K562 (cell line): ENCODE measurements around the gene PUSL1. TPM values are rescaled to one million over a fixed set of nuclear protein-coding genes. Genes with fewer than 3 reads are reported as not detected.

Experiments used
- ATAC-seq: fragments of 200-7000 bp; cut with Tn5 transposase; 3 replicates; pipeline ENCODE4 v1.9.1; 2020; ENCODE audit warnings: moderate library complexity
- BruUV-seq: library from RNA; stranded (reverse); fragments of 400-500 nt; replicated peaks from 2 replicates; lab custom pipeline; 2021; lab: Mats Ljungman, UMichigan
- CTCF ChIA-PET: fragments of 300-600 bp; formaldehyde crosslinking; extraction: SDS; loops from one replicate; lab custom pipeline; 2021; ENCODE audit warnings: low intra/inter-chr PET ratio; lab: Yijun Ruan, JAX
- POLR2A ChIA-PET: fragments of 300-600, 350-650 bp; sonication (Branson Sonifier 250); formaldehyde crosslinking; extraction: SDS; loops from one replicate; lab custom pipeline; 2021; ENCODE audit warnings: antibody characterized with exemption, inconsistent platforms; lab: Yijun Ruan, JAX
- DNase-seq, 4 experiments: peaks; one replicate each; pipeline versions ENCODE4 v3.0.0 to v3.0.0-alpha.2; 2011 to 2018; ENCODE audit warnings: low spot score in 3 of 4, mixed read lengths in 3 of 4; ENCODE audit errors: extremely low read depth in 1 of 4
- FAIRE-seq: peaks from 2 replicates; lab custom pipeline; 2011; peaks lifted over from hg19 to GRCh38; lab: Jason Lieb, UNC
- H2AFZ ChIP-seq: 2 replicates; pipeline ENCODE4 v1.6.0; 2011; ENCODE audit warnings: low read depth, low read length, control low read depth, inconsistent platforms
- H3K27ac ChIP-seq: fragments of 200-600 bp; 3 replicates; pipeline ENCODE4 v1.8.0; 2011; ENCODE audit warnings: low read depth, mild to moderate bottlenecking, control low read depth, inconsistent platforms, low read length, moderate library complexity, mixed read lengths; ENCODE audit errors: extremely low read depth
- H3K27me3 ChIP-seq, 2 experiments: fragments of 300-600 bp in 1 of 2; 2 replicates in 1 of 2; 3 replicates in 1 of 2; pipeline versions ENCODE4 v1.6.0 to v1.8.0; 2011; ENCODE audit warnings: inconsistent platforms in 2 of 2, low read length in 2 of 2, mild to moderate bottlenecking in 1 of 2, mixed read lengths in 1 of 2, moderate library complexity in 1 of 2; ENCODE audit not compliant: control insufficient read depth in 2 of 2, insufficient read depth in 2 of 2
- H3K36me3 ChIP-seq: fragments of 300-600 bp; 3 replicates; pipeline ENCODE4 v1.8.0; 2011; ENCODE audit warnings: mild to moderate bottlenecking, low read length, inconsistent platforms; ENCODE audit not compliant: control insufficient read depth, insufficient read depth
- H3K4me1 ChIP-seq, 2 experiments: fragments of 200-600 bp in 1 of 2; replicated peaks in 1 of 2; 2 replicates in 1 of 2; 3 replicates in 1 of 2; pipeline versions ENCODE4 v1.5.1 to v1.8.0; 2011; ENCODE audit warnings: inconsistent platforms in 2 of 2, low read length in 2 of 2, mild to moderate bottlenecking in 1 of 2, mixed read lengths in 1 of 2, moderate library complexity in 1 of 2; ENCODE audit not compliant: control insufficient read depth in 2 of 2, insufficient read depth in 2 of 2
- H3K4me2 ChIP-seq: 2 replicates; pipeline ENCODE4 v1.6.1; 2011; ENCODE audit warnings: low read length, control low read depth, inconsistent platforms, mixed read lengths; ENCODE audit not compliant: insufficient read depth
- H3K4me3 ChIP-seq: fragments of 200-600 bp; sonication (generic), shearing (Covaris generic); 2 replicates; pipeline ENCODE4 v1.5.1; 2016; ENCODE audit warnings: control low read depth, inconsistent platforms
- H3K79me2 ChIP-seq: fragments of 200-600 bp; 3 replicates; pipeline ENCODE4 v1.8.0; 2011; ENCODE audit warnings: low read length, inconsistent platforms; ENCODE audit not compliant: control insufficient read depth, insufficient read depth
- H3K9ac ChIP-seq, 2 experiments: 2 replicates each; pipeline versions ENCODE4 v1.6.0 to v1.6.1; 2011; ENCODE audit warnings: low read depth in 2 of 2, low read length in 2 of 2, control low read depth in 1 of 2, inconsistent platforms in 1 of 2, mild to moderate bottlenecking in 1 of 2, mixed read lengths in 1 of 2; ENCODE audit not compliant: insufficient read depth in 1 of 2
- H3K9me1 ChIP-seq: one replicate; pipeline ENCODE4 v1.6.0; 2011; ENCODE audit warnings: inconsistent platforms, mild to moderate bottlenecking, low read length, moderate library complexity; ENCODE audit not compliant: control insufficient read depth, insufficient read depth
- H3K9me3 ChIP-seq: replicated peaks from 2 replicates; pipeline ENCODE4 v1.5.1; 2011; ENCODE audit warnings: low read depth, low read length, inconsistent platforms; ENCODE audit not compliant: control insufficient read depth, insufficient read depth
- H4K20me1 ChIP-seq: replicated peaks from 2 replicates; pipeline ENCODE4 v1.6.1; 2011; ENCODE audit warnings: low read length, inconsistent platforms, mixed read lengths; ENCODE audit not compliant: control insufficient read depth, insufficient read depth
- BCL6 ChIP-seq: fragments of 250-450 bp; sonication (Bioruptor Pico); IDR thresholded peaks from 2 replicates; pipeline ENCODE4 v1.4.0; 2020
- IFI16 ChIP-seq: fragments of 250-450 bp; sonication (Bioruptor Pico); IDR thresholded peaks from 2 replicates; pipeline ENCODE4 v2.1.2; 2022; ENCODE audit warnings: mild to moderate bottlenecking, inconsistent platforms
- LCOR ChIP-seq: sonication (generic); formaldehyde crosslinking; IDR thresholded peaks from 2 replicates; pipeline ENCODE4 v1.8.0; 2022; ENCODE audit warnings: mild to moderate bottlenecking, missing genetic modification reagents
- MYNN ChIP-seq, 2 experiments: sonication (generic); formaldehyde crosslinking in 1 of 2; IDR thresholded peaks; 2 replicates each; pipeline versions ENCODE4 v1.5.0 to v1.6.1; 2016 to 2020; ENCODE audit warnings: antibody characterized with exemption in 1 of 2, missing genetic modification reagents in 1 of 2
- NFE2L1 ChIP-seq: fragments of 450-650 bp; IDR thresholded peaks from 2 replicates; pipeline ENCODE4 v1.6.1; 2016; ENCODE audit warnings: missing genetic modification characterization, low read depth, mild to moderate bottlenecking, missing compliant biosample characterization, moderate library complexity, borderline replicate concordance
- POLR2A ChIP-seq: fragments of 450-650 bp; conservative IDR thresholded peaks from 2 replicates; pipeline ENCODE4 v1.6.1; 2016
- POLR2AphosphoS2 ChIP-seq: IDR thresholded peaks from 2 replicates; pipeline ENCODE4 v1.6.1; 2012; ENCODE audit warnings: low read length, improper control_type of control experiment
- POLR2G ChIP-seq: fragments of 200-400 bp; formaldehyde crosslinking; IDR thresholded peaks from 2 replicates; pipeline ENCODE4 v1.6.1; 2017; ENCODE audit warnings: low read depth, mild to moderate bottlenecking, antibody characterized with exemption, low read length, moderate library complexity
- POLR3A ChIP-seq: IDR thresholded peaks from 2 replicates; pipeline ENCODE4 v1.6.1; 2011; ENCODE audit warnings: borderline replicate concordance, mild to moderate bottlenecking, moderate library complexity; ENCODE audit not compliant: insufficient read length, insufficient read depth; ENCODE audit errors: extremely low read depth
- RBFOX2 ChIP-seq: fragments of 200-400 bp; formaldehyde crosslinking; IDR thresholded peaks from 2 replicates; pipeline ENCODE4 v1.6.1; 2017; ENCODE audit warnings: low read depth, mild to moderate bottlenecking, low read length, moderate library complexity
- RBM22 ChIP-seq: fragments of 200-400 bp; formaldehyde crosslinking; IDR thresholded peaks from 2 replicates; pipeline ENCODE4 v1.6.1; 2018; ENCODE audit warnings: low read length, low read depth; ENCODE audit not compliant: poor library complexity, severe bottlenecking
- SETDB1 ChIP-seq: IDR thresholded peaks from one replicate; pipeline ENCODE4 v1.6.1; 2012; ENCODE audit warnings: low read length, control low read depth, inconsistent platforms
- SIN3A ChIP-seq, 2 experiments: fragments of 150-350 bp in 1 of 2; IDR thresholded peaks; 2 replicates each; pipeline ENCODE4 v1.6.1; 2011 to 2016; ENCODE audit warnings: borderline replicate concordance in 2 of 2, low read depth in 2 of 2, low read length in 2 of 2, mild to moderate bottlenecking in 2 of 2, moderate library complexity in 2 of 2; ENCODE audit not compliant: control insufficient read depth in 1 of 2
- ZNF24 ChIP-seq: fragments of 450-650 bp; IDR thresholded peaks from 2 replicates; pipeline ENCODE4 v1.6.1; 2016
- WGBS: fragments of 100-300 bp; shearing (Covaris generic); methylation state at CpG from one replicate; pipeline ENCODE4 v1.1.6; 2016; ENCODE audit warnings: low coverage, mixed read lengths; ENCODE audit not compliant: insufficient coverage; ENCODE audit errors: missing lambda C conversion rate; 5-methylcytosine and 5-hydroxymethylcytosine counted together
- in situ Hi-C: fragments of 300-500 bp; cut with MboI; formaldehyde crosslinking; loops from 4 replicates; pipeline ENCODE4 v1.15.0; 2018; ENCODE audit warnings: inconsistent platforms, mixed read lengths
- intact Hi-C: fragments of 100-400 bp; cut with micrococcal nuclease; formaldehyde crosslinking; loops from 2 replicates; pipeline ENCODE4 v1.14.2; 2022
- polyA plus RNA-seq, 8 experiments: library from polyadenylated mRNA; depleted of rRNA in 4 of 8; stranded (reverse) in 5 of 8; unstranded in 3 of 8; fragments of >200 nt; fragmentation: Nextera tagmentation in 2 of 8; fragmentation: Illumina TruSeq in 1 of 8; extraction: Ambion mirVana in 2 of 8; extraction: Trizol in 1 of 8; gene quantifications; 2 replicates each; pipeline versions ENCODE4 v1.2.1 to v1.2.3, GENCODE V29; 2011 to 2014; ENCODE audit warnings: inconsistent platforms in 1 of 8, missing spikeins in 1 of 8
- total RNA-seq, 7 experiments: library from RNA; depleted of rRNA in 6 of 7; stranded (reverse); fragments of >200 nt in 6 of 7; fragmentation: Illumina TruSeq in 2 of 7; extraction: Trizol in 2 of 7; gene quantifications; 2 replicates each; pipeline versions ENCODE4 v1.2.1 to v1.2.3, GENCODE V29; 2011 to 2021; ENCODE audit warnings: low replicate concordance in 1 of 7
- TF ChIP-seq, protein P1 (sequence below): fragments of 450-650 bp; formaldehyde crosslinking; IDR thresholded peaks from 2 replicates; pipeline ENCODE4 v1.4.0; 2020; ENCODE audit warnings: mild to moderate bottlenecking, moderate library complexity
- TF ChIP-seq, protein P2 (sequence below): fragments of 250-450 bp; sonication (Bioruptor Pico); IDR thresholded peaks from 2 replicates; pipeline ENCODE4 v1.5.1; 2021; ENCODE audit warnings: mild to moderate bottlenecking

The PUSL1 gene
- total and polyA plus RNA-seq, 9 of the 15 experiments (the other 6 are each of a cell fraction or from before 2014, with no cell fraction given), result 0.62 to 86.9 (median 13.6) TPM

DNA sequence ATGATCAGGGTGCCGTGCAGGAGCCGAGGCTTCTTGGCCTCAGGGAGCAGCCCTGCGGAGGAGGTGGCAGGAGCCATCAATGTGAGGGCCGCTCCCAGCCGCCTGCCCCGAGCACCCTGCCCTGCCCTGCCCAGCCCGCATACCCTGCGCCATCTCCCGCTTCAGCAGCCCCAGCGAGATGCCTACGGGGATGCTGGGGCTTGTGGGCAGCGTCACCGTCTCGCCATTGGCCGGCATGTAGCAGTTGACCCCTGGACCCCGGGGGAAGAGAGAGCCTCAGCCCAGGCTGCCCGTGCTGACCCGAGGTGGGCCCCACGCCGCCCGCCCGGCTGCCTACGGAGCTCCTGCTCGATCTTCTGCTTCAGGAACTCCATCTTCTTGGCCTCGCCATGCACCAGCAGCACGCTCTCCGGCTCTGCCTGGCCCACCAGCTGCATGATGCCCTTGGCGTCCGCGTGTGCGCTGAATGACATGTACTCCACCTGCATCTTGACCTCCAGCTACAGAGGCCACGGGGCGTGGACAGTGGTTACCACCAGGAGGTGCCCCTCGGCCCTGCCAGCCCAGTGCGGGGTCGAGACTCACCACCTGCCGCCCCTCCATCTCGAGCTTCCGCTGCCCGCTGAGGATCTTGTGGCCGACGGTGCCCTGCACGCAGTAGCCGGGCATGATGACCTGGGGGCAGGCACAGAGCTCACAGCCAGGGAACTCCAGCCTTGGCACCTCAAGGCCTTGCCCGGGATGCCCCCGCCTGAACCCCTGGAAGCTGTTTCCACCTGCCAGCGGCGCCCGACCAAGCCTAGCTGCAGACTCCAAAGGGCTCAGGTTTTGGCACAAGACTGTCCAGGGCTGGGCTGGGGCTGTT, 4.3 kb downstream of the PUSL1 start:
- no peaks in the 10 kb centered on the region for H3K9me3 ChIP-seq
- ChIA-PET POLR2A (interaction anchor here (0.6 to 3.5 kb wide), 8 partner anchors 7 to 129 kb away, joined by 3 to 30 read pairs (median 4); partner anchors contain the start of gene TAS1R3), CTCF (no interaction called here)
- H3K27ac ChIP-seq, result no peak overlapping the region
- H3K79me2 ChIP-seq, result peaks cover 39% of the 10 kb centered on the region
- FAIRE-seq (no peak), DNase-seq (no peak), ATAC-seq (no peak)
- H3K9me1 ChIP-seq, result no peaks in the 10 kb centered on the region
- in situ Hi-C loops (no loop called here), intact Hi-C loops (no loop called here)
- peaks cover 16 to 88% of the 10 kb centered on the region in 2 experiments for H3K4me1 ChIP-seq
- H3K9ac ChIP-seq, result no peak overlapping the region; a peak in 1 of 4 replicates
- WGBS, result 95% methylated on average over 45 of the region's 49 CpGs
- TSS peak; percentile 39 for BruUV-seq
- no peak overlapping the region for H2AFZ ChIP-seq
- H3K4me3 ChIP-seq, result no peak overlapping the region
- no peak overlapping the region for H3K4me2 ChIP-seq
- H3K27me3 ChIP-seq, result no peaks in the 10 kb centered on the region
- H4K20me1 ChIP-seq, result peaks cover 7% of the 10 kb centered on the region
- peaks cover 81% of the 10 kb centered on the region for H3K36me3 ChIP-seq
- TF ChIP-seq POLR3A, result no peak
- 0 out of 2 replicates have a peak, but pooled peaks have one; percentile 13 for TF ChIP-seq MYNN (IDR thresholded peaks at IDR 0.05)
- TF ChIP-seq MYNN (CRISPR knock-in tag; IDR thresholded peaks at IDR 0.05), result no peak
- TF ChIP-seq, protein P1, sequence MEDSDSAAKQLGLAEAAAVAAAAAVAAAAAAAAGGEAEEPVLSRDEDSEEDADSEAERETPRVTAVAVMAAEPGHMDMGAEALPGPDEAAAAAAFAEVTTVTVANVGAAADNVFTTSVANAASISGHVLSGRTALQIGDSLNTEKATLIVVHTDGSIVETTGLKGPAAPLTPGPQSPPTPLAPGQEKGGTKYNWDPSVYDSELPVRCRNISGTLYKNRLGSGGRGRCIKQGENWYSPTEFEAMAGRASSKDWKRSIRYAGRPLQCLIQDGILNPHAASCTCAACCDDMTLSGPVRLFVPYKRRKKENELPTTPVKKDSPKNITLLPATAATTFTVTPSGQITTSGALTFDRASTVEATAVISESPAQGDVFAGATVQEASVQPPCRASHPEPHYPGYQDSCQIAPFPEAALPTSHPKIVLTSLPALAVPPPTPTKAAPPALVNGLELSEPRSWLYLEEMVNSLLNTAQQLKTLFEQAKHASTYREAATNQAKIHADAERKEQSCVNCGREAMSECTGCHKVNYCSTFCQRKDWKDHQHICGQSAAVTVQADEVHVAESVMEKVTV (CRISPR knock-in tag), result no peak
- TF ChIP-seq POLR2G, result peak; percentile 79
- no peak for TF ChIP-seq SETDB1
- peak; percentile 72 for TF ChIP-seq RBFOX2
- TF ChIP-seq LCOR (CRISPR knock-in tag), result no peak
- TF ChIP-seq, protein P2, sequence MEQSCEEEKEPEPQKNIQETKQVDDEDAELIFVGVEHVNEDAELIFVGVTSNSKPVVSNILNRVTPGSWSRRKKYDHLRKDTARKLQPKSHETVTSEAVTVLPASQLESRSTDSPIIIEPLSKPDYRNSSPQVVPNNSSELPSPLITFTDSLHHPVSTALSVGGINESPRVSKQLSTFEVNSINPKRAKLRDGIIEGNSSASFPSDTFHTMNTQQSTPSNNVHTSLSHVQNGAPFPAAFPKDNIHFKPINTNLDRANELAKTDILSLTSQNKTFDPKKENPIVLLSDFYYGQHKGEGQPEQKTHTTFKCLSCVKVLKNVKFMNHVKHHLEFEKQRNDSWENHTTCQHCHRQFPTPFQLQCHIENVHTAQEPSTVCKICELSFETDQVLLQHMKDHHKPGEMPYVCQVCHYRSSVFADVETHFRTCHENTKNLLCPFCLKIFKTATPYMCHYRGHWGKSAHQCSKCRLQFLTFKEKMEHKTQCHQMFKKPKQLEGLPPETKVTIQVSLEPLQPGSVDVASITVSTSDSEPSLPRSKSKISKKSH (CRISPR knock-in tag), result no peak
- TF ChIP-seq IFI16, result no peak
- no peak for TF ChIP-seq BCL6 (CRISPR knock-in tag)
- TF ChIP-seq NFE2L1, result no peak
- 0 out of 2 replicates have a peak, but pooled peaks have one; percentile 1 for TF ChIP-seq POLR2AphosphoS2
- no peak for TF ChIP-seq SIN3A (IDR thresholded peaks at IDR 0.05; ENCODE audit: borderline replicate concordance in 2 of 2, control insufficient read depth in 1 of 2, low read depth in 2 of 2, low read length in 2 of 2)
- peak; percentile 93 for TF ChIP-seq RBM22
- TF ChIP-seq ZNF24, result no peak
- TF ChIP-seq POLR2A, result peak; percentile 47
